HG02623 (cell line): ENCODE results near the gene FGD3.
"Not testable (repeated sequence)": the region's sequence is repeated elsewhere in the genome, so short reads cannot be mapped to it uniquely, and the experiment has no call there.

Source experiments
- ATAC-seq: cut with Tn5 transposase; IDR thresholded peaks from one replicate; pipeline ENCODE4 v1.9.1; 2021; ENCODE audit warnings: moderate library complexity; ENCODE audit not compliant: unreplicated experiment

FGD3 gene

GRCh38 chr9:92974761-92975755 lies 27.7 kb downstream of the FGD3 start:
- ATAC-seq, result no peak

- ATAC-seq, result no peak
Observed at GRCh38 chr9:92976431-92976830, 29.1 kb downstream of the FGD3 start.

- ATAC-seq, result no peak
Observed at GRCh38 chr9:92977279-92977678, 30.0 kb downstream of the FGD3 start.

- ATAC-seq, result no peak
Observed at GRCh38 chr9:92978345-92978875, 31.1 kb downstream of the FGD3 start.

GRCh38 chr9:92979283-92980056 lies 32.1 kb downstream of the FGD3 start:
- ATAC-seq, result no peak

- ATAC-seq, result no peak
Observed at GRCh38 chr9:92980085-92980745, 32.9 kb downstream of the FGD3 start.

GRCh38 chr9:92982130-92982529 lies 34.8 kb downstream of the FGD3 start:
- ATAC-seq, result no peak

- ATAC-seq, result no peak
Observed at GRCh38 chr9:92983984-92984589, 36.8 kb downstream of the FGD3 start.

GRCh38 chr9:92984976-92985375 lies 37.7 kb downstream of the FGD3 start:
- ATAC-seq, result no peak

GRCh38 chr9:92986176-92987119 lies 39.1 kb downstream of the FGD3 start:
- ATAC-seq, result no peak

- ATAC-seq, result no peak
Observed at GRCh38 chr9:92988215-92988768, 41.0 kb downstream of the FGD3 start.

GRCh38 chr9:92989561-92989960 lies 42.2 kb downstream of the FGD3 start:
- no peak for ATAC-seq

- ATAC-seq, result no peak
Observed at GRCh38 chr9:92990461-92990860, 43.1 kb downstream of the FGD3 start.

- no peak for ATAC-seq
Observed at GRCh38 chr9:92992549-92992948, 45.2 kb downstream of the FGD3 start.

- not testable (repeated sequence) for ATAC-seq
Observed at GRCh38 chr9:92998871-92999270, 51.5 kb downstream of the FGD3 start.

- no peak for ATAC-seq
Observed at GRCh38 chr9:93001031-93001430, 53.7 kb downstream of the FGD3 start.

- no peak for ATAC-seq
Observed at GRCh38 chr9:93002700-93003099, 55.4 kb downstream of the FGD3 start.

GRCh38 chr9:93003552-93004407 lies 56.5 kb downstream of the FGD3 start:
- no peak for ATAC-seq
